Heart right ventricle (tissue), 16 donors: ENCODE results near the gene GAPDH. TPM values are rescaled to one million over a fixed set of nuclear protein-coding genes. Genes with fewer than 3 reads are reported as not detected.
A peak's percentile ranks its signal among the peaks of the same experiment; 100 is the strongest.
"Not testable (repeated sequence)": the region's sequence is repeated elsewhere in the genome, so short reads cannot be mapped to it uniquely, and the experiment has no call there.

Experiments
- ATAC-seq, 8 donors: fragments of 200-7000 bp; cut with Tn5 transposase; one replicate each; pipeline ENCODE4 v1.9.1; 2020; ENCODE audit warnings: mild to moderate bottlenecking in 8 of 8, moderate library complexity in 8 of 8, moderate number of reproducible peaks in 1 of 8
- DNase-seq, 2 donors: peaks; one replicate each; pipeline ENCODE4 v3.0.0-alpha.2; 2020
- H3K27ac ChIP-seq, 10 donors: fragments of 200-600 bp; sonication (generic) in 2 of 10; one replicate each; pipeline versions ENCODE4 v1.5.0 to v1.8.0; 2020 to 2022; ENCODE audit warnings: mild to moderate bottlenecking in 3 of 10
- H3K27me3 ChIP-seq, 7 donors: fragments of 200-600 bp; one replicate each; pipeline ENCODE4 v1.8.0; 2021 to 2022; ENCODE audit warnings: mild to moderate bottlenecking in 2 of 7
- H3K36me3 ChIP-seq, 9 donors: fragments of 200-600 bp; sonication (generic) in 1 of 9; one replicate each; pipeline versions ENCODE4 v1.5.0 to v1.8.0; 2020 to 2022; ENCODE audit warnings: mild to moderate bottlenecking in 2 of 9
- H3K4me1 ChIP-seq, 9 donors: fragments of 200-600 bp; sonication (generic) in 1 of 9; one replicate each; pipeline versions ENCODE4 v1.5.0 to v1.8.0; 2020 to 2022; ENCODE audit warnings: mild to moderate bottlenecking in 4 of 9
- H3K4me3 ChIP-seq, 10 donors: fragments of 200-600 bp; sonication (generic) in 2 of 10; one replicate each; pipeline versions ENCODE4 v1.5.0 to v1.8.0; 2020 to 2022; ENCODE audit warnings: mild to moderate bottlenecking in 7 of 10, moderate library complexity in 2 of 10
- H3K9me3 ChIP-seq, 11 donors: fragments of 200-600 bp in 10 of 11; sonication (generic) in 2 of 11; one replicate each; pipeline versions ENCODE4 v1.5.0 to v1.8.0; 2013 to 2022; ENCODE audit warnings: mild to moderate bottlenecking in 2 of 11, control low read depth in 1 of 11, moderate library complexity in 1 of 11
- CTCF ChIP-seq, 9 donors: fragments of 200-600 bp; sonication (generic) in 2 of 9; IDR thresholded peaks; one replicate each; pipeline versions ENCODE4 v1.5.0 to v1.8.0; 2021 to 2022; ENCODE audit warnings: antibody characterized with exemption in 9 of 9, mild to moderate bottlenecking in 5 of 9, moderate library complexity in 1 of 9
- WGBS, 2 donors: extraction: QIAGEN DNeasy Blood & Tissue Kit; methylation state at CpG; one replicate each; pipeline ENCODE4 v1.1.7; 2013; ENCODE audit warnings: inconsistent platforms in 1 of 2; 5-methylcytosine and 5-hydroxymethylcytosine counted together
- intact Hi-C, 10 donors: fragments of 100-400 bp; cut with DNase I; formaldehyde crosslinking; loops; one replicate each; pipeline versions ENCODE4 v1.11.1 to v1.14.2; 2022
- polyA plus RNA-seq, 2 donors: library from polyadenylated mRNA; stranded (reverse); fragments of 200-250 nt; gene quantifications; one replicate each; pipeline ENCODE4 v1.2.3, GENCODE V29; 2013
- total RNA-seq, 10 donors: library from RNA; stranded (reverse); fragmentation: NEBNext Ultra II Directional in 3 of 10; extraction: Animal tissue kit (Norgen Biotek cat#: 25700) in 3 of 10; gene quantifications; one replicate each; pipeline versions ENCODE4 v1.2.1 to v1.2.4, GENCODE V29; 2021 to 2023
- donor health status: Arrhythmogenic right ventricular cardiomyopathy.
- donor health status: ischemic (EF 13 %, LVEDD 7.1; RV severe dilation, severe dysfunction).
- donor health status: healthy with polysubstance abuse.
- donor health status: DM: no; HTN: yes; CAD: no.
- donor health status: DM: no; HTN: no; CAD: no.
- donor health status: ischemic (EF 25% LVEDD 6.9; RV normal size, moderate dysfunction).
- donor health status: ischemic (EF 25% LVEDD 5.7; RV mildly dilated, moderate dysfunction).
- donor health status: healthy.
- donor health status: DM: yes; HTN: yes; CAD: no.
- donor health status: Ischemic cardiomyopathy.
- donor health status: ischemic (EF 35%, LVEDD 5.7; RV mildly dilated, moderate dysfunction).
- donor health status: nonischemic (EF 11% LVEDD 7.7; RV severe dilation, severe dysfunction).
- donor health status: DM: yes; HTN: yes; CAD: no.
- donor health status: PGD.
- donor health status: ischemic (EF 29% LVEDD 5.4; RV normal size, mild dysfunction).
- donor health status: nonischemic (EF 23%, LVEDD 6.1; RV moderate dilation, normal function).

Gene GAPDH
- total and polyA plus RNA-seq, 12 donors = 4,081 to 7,888 (median 4,852) TPM

- Histone ChIP-seq H3K36me3 (peaks cover 14 to 100% (median 93%) of the 10 kb centered on the region in 9 donors), H3K4me3 (no peak overlapping the region), H3K9me3 (no peaks in the 10 kb centered on the region), H3K27ac (no peak overlapping the region), H3K27me3 (no peaks in the 10 kb centered on the region), H3K4me1 (no peaks in the 10 kb centered on the region)
- ATAC-seq = no peak
- 89 to 94% methylated on average over 8 of the region's 8 CpGs for WGBS, 2 donors
- TF ChIP-seq CTCF (IDR thresholded peaks at IDR 0.05) = no peak
- no peak for DNase-seq
- intact Hi-C loops = no loop called here
These were observed 41.3 kb downstream of the GAPDH start for GRCh38 chr12:6575648-6576047.

- H3K27me3 ChIP-seq = no peaks in the 10 kb centered on the region
- TF ChIP-seq CTCF (IDR thresholded peaks at IDR 0.05) = peak in 1 of 9 donors; percentile 22
- no peaks in the 10 kb centered on the region for H3K4me1 ChIP-seq
- WGBS, 2 donors = 68 to 69% methylated on average over 6 of the region's 6 CpGs
- no peak overlapping the region for H3K27ac ChIP-seq
- H3K9me3 ChIP-seq = no peaks in the 10 kb centered on the region
- no peak for DNase-seq
- H3K4me3 ChIP-seq = no peak overlapping the region
- no peak for ATAC-seq
- H3K36me3 ChIP-seq = peaks cover 5 to 100% (median 95%) of the 10 kb centered on the region in 9 donors
- intact Hi-C loops = no loop called here
These were observed 47.9 kb downstream of the GAPDH start for GRCh38 chr12:6582196-6582595.

- Histone ChIP-seq H3K4me1 (peaks cover 0 to 6% (median 0%) of the 10 kb centered on the region in 9 donors), H3K27me3 (no peaks in the 10 kb centered on the region), H3K9me3 (no peaks in the 10 kb centered on the region), H3K36me3 (peaks cover 5 to 100% (median 95%) of the 10 kb centered on the region in 9 donors), H3K4me3 (no peak overlapping the region), H3K27ac (no peak overlapping the region)
- DNase-seq (no peak), ATAC-seq (no peak)
- WGBS, 2 donors = 90 to 92% methylated on average over 12 of the region's 12 CpGs
- no peak for TF ChIP-seq CTCF (IDR thresholded peaks at IDR 0.05)
- intact Hi-C loops = no loop called here
These were observed 48.6 kb downstream of the GAPDH start for GRCh38 chr12:6582959-6583358.

GRCh38 chr12:6584293-6584692, 50.0 kb downstream of the GAPDH start:
- no peaks in the 10 kb centered on the region for H3K9me3 ChIP-seq
- no peak for ATAC-seq
- intact Hi-C loops = no loop called here
- no peak for DNase-seq
- H3K4me1 ChIP-seq = peaks cover 0 to 12% (median 0%) of the 10 kb centered on the region in 9 donors
- no peak overlapping the region for H3K27ac ChIP-seq
- H3K4me3 ChIP-seq = no peak overlapping the region
- peaks cover 7 to 100% (median 95%) of the 10 kb centered on the region in 9 donors for H3K36me3 ChIP-seq
- no peaks in the 10 kb centered on the region for H3K27me3 ChIP-seq
- TF ChIP-seq CTCF (IDR thresholded peaks at IDR 0.05) = no peak
- 86% methylated on average over 10 of the region's 10 CpGs for WGBS, 2 donors

- WGBS, 2 donors = 96 to 99% methylated on average over 8 of the region's 8 CpGs
- DNase-seq, H3K4me3 ChIP-seq, intact Hi-C loops, ATAC-seq, H3K9me3 ChIP-seq, H3K27ac ChIP-seq, H3K27me3 ChIP-seq: not testable (repeated sequence)
- Histone ChIP-seq H3K36me3 (peaks cover 7 to 100% (median 99%) of the 10 kb centered on the region in 9 donors), H3K4me1 (peaks cover 0 to 12% (median 0%) of the 10 kb centered on the region in 9 donors)
These were observed 52.3 kb downstream of the GAPDH start for GRCh38 chr12:6586569-6586968.

Other genes with a start within 250 kb of the GAPDH start
- gene PLEKHG6, start 223.8 kb upstream of the GAPDH start, total RNA-seq = 1 to 10 TPM in 2 of 10 donors, under 1 TPM in 3, not detected in 5; 0.13 to 1.9 (median 0.81) TPM
- gene PLEKHG6, start 223.8 kb upstream of the GAPDH start, polyA plus RNA-seq = 1 to 10 TPM; 1.1 to 1.6 TPM
- gene TNFRSF1A, start 192.4 kb upstream of the GAPDH start, total RNA-seq = 100 to 1,000 TPM in 1 of 10 donors, 10 to 100 TPM in 9; 29.4 to 100 (median 39.2) TPM
- gene TNFRSF1A, start 192.4 kb upstream of the GAPDH start, polyA plus RNA-seq = 10 to 100 TPM; 34.4 to 75.7 TPM
- gene SCNN1A, start 159.0 kb upstream of the GAPDH start, total RNA-seq = 1 to 10 TPM in 1 of 10 donors, under 1 TPM in 5, not detected in 4; 0.17 to 1.1 (median 0.49) TPM
- gene SCNN1A, start 159.0 kb upstream of the GAPDH start, polyA plus RNA-seq = under 1 TPM; 0.15 to 0.23 TPM
- 10 to 100 TPM; 14.1 to 49.1 (median 20.8) TPM for gene LTBR, start 150.4 kb upstream of the GAPDH start, total RNA-seq
- 10 to 100 TPM; 37.5 to 38.3 TPM for gene LTBR, start 150.4 kb upstream of the GAPDH start, polyA plus RNA-seq
- 1 to 10 TPM in 1 of 10 donors, under 1 TPM in 3, not detected in 6; 0.30 to 3.4 (median 0.32) TPM for gene CD27, start 89.6 kb upstream of the GAPDH start, total RNA-seq
- gene CD27, start 89.6 kb upstream of the GAPDH start, polyA plus RNA-seq = under 1 TPM; 0.28 to 0.59 TPM
- 10 to 100 TPM; 14.8 to 57.5 (median 17.8) TPM for gene TAPBPL, start 82.5 kb upstream of the GAPDH start, total RNA-seq
- 10 to 100 TPM in 1 of 2 donors, 1 to 10 TPM in 1; 7.9 to 16.7 TPM for gene TAPBPL, start 82.5 kb upstream of the GAPDH start, polyA plus RNA-seq
- gene VAMP1, start 63.8 kb upstream of the GAPDH start, total RNA-seq = 1 to 10 TPM; 1.4 to 6.1 (median 3.0) TPM
- 10 to 100 TPM in 1 of 2 donors, 1 to 10 TPM in 1; 2.7 to 10.2 TPM for gene VAMP1, start 63.8 kb upstream of the GAPDH start, polyA plus RNA-seq
- gene MRPL51, start 41.3 kb upstream of the GAPDH start, total RNA-seq = 100 to 1,000 TPM; 232 to 300 (median 255) TPM
- 100 to 1,000 TPM; 123 to 181 TPM for gene MRPL51, start 41.3 kb upstream of the GAPDH start, polyA plus RNA-seq
- 10 to 100 TPM in 8 of 10 donors, 1 to 10 TPM in 2; 8.4 to 18.8 (median 13.1) TPM for gene NCAPD2, start 40.4 kb upstream of the GAPDH start, total RNA-seq
- 1 to 10 TPM; 5.4 to 5.8 TPM for gene NCAPD2, start 40.4 kb upstream of the GAPDH start, polyA plus RNA-seq
- gene IFFO1, start 21.5 kb downstream of the GAPDH start, total RNA-seq = 10 to 100 TPM; 10.5 to 21.6 (median 17.3) TPM
- 10 to 100 TPM; 14.3 to 30.5 TPM for gene IFFO1, start 21.5 kb downstream of the GAPDH start, polyA plus RNA-seq
- gene NOP2, start 33.8 kb downstream of the GAPDH start, total RNA-seq = 10 to 100 TPM; 11.1 to 29.2 (median 15.3) TPM
- gene NOP2, start 33.8 kb downstream of the GAPDH start, polyA plus RNA-seq = 10 to 100 TPM; 18.5 to 31.1 TPM
- gene CHD4, start 72.9 kb downstream of the GAPDH start, total RNA-seq = 100 to 1,000 TPM; 125 to 201 (median 153) TPM
- 100 to 1,000 TPM; 129 to 265 TPM for gene CHD4, start 72.9 kb downstream of the GAPDH start, polyA plus RNA-seq
- gene LPAR5, start 101.4 kb downstream of the GAPDH start, total RNA-seq = 10 to 100 TPM in 1 of 10 donors, 1 to 10 TPM in 9; 2.1 to 10.0 (median 4.4) TPM
- gene LPAR5, start 101.4 kb downstream of the GAPDH start, polyA plus RNA-seq = 1 to 10 TPM; 1.7 to 4.4 TPM
- 1 to 10 TPM in 4 of 10 donors, under 1 TPM in 5, not detected in 1; 0.25 to 4.1 (median 0.79) TPM for gene ACRBP, start 112.9 kb downstream of the GAPDH start, total RNA-seq
- gene ACRBP, start 112.9 kb downstream of the GAPDH start, polyA plus RNA-seq = under 1 TPM; 0.29 to 0.43 TPM
- gene ING4, start 128.6 kb downstream of the GAPDH start, total RNA-seq = 10 to 100 TPM; 17.7 to 32.5 (median 22.6) TPM
- 10 to 100 TPM; 20.0 to 25.5 TPM for gene ING4, start 128.6 kb downstream of the GAPDH start, polyA plus RNA-seq
- 10 to 100 TPM; 25.1 to 36.0 (median 29.0) TPM for gene ZNF384, start 154.9 kb downstream of the GAPDH start, total RNA-seq
- 10 to 100 TPM; 17.6 to 23.7 TPM for gene ZNF384, start 154.9 kb downstream of the GAPDH start, polyA plus RNA-seq
- under 1 TPM in 4 of 10 donors, not detected in 6; 0.12 to 0.54 (median 0.25) TPM for gene PIANP, start 166.3 kb downstream of the GAPDH start, total RNA-seq
- gene PIANP, start 166.3 kb downstream of the GAPDH start, polyA plus RNA-seq = under 1 TPM; 0.22 to 0.58 TPM
- 10 to 100 TPM; 67.4 to 89.8 (median 77.9) TPM for gene COPS7A, start 189.5 kb downstream of the GAPDH start, total RNA-seq
- 10 to 100 TPM; 31.1 to 91.5 TPM for gene COPS7A, start 189.5 kb downstream of the GAPDH start, polyA plus RNA-seq
- gene MLF2, start 218.6 kb downstream of the GAPDH start, total RNA-seq = 100 to 1,000 TPM; 135 to 182 (median 148) TPM
- 100 to 1,000 TPM; 108 to 197 TPM for gene MLF2, start 218.6 kb downstream of the GAPDH start, polyA plus RNA-seq
- 100 to 1,000 TPM in 5 of 10 donors, 10 to 100 TPM in 5; 73.3 to 194 (median 96.0) TPM for gene PTMS, start 231.8 kb downstream of the GAPDH start, total RNA-seq
- 100 to 1,000 TPM; 289 to 361 TPM for gene PTMS, start 231.8 kb downstream of the GAPDH start, polyA plus RNA-seq
- gene LAG3, start 238.0 kb downstream of the GAPDH start, total RNA-seq = 1 to 10 TPM in 1 of 10 donors, under 1 TPM in 7, not detected in 2; 0.16 to 2.1 (median 0.26) TPM
- 1 to 10 TPM in 1 of 2 donors, under 1 TPM in 1; 0.13 to 1.2 TPM for gene LAG3, start 238.0 kb downstream of the GAPDH start, polyA plus RNA-seq